Naive B cell (primary cell): ENCODE data around the gene PRR23B. TPM values are rescaled to one million over a fixed set of nuclear protein-coding genes. Genes with fewer than 3 reads are reported as not detected.

ENCODE experiments used
- ATAC-seq, 2 donors: fragments of 150-1000 bp; cut with Tn5 transposase; 2 replicates each; pipeline ENCODE4 v1.10.0; 2021; ENCODE audit warnings: low read depth in 2 of 2, mild to moderate bottlenecking in 2 of 2, moderate library complexity in 2 of 2
- DNase-seq: peaks from one replicate; pipeline ENCODE4 v3.0.0; 2022
- H3K27ac Mint-ChIP-seq, 6 donors: one replicate each; pipeline ENCODE4 v1.8.0; 2020 to 2022; ENCODE audit warnings: mild to moderate bottlenecking in 6 of 6, mixed read lengths in 6 of 6, moderate library complexity in 5 of 6, inconsistent platforms in 2 of 6
- H3K27me3 Mint-ChIP-seq, 3 donors: one replicate each; pipeline ENCODE4 v1.8.0; 2021 to 2022; ENCODE audit warnings: mixed read lengths in 3 of 3, mild to moderate bottlenecking in 1 of 3
- H3K36me3 Mint-ChIP-seq, 2 donors: one replicate each; pipeline ENCODE4 v1.8.0; 2020 to 2022; ENCODE audit warnings: mixed read lengths in 2 of 2, inconsistent platforms in 1 of 2, mild to moderate bottlenecking in 1 of 2
- H3K4me1 Mint-ChIP-seq, 3 donors: one replicate each; pipeline ENCODE4 v1.8.0; 2020 to 2022; ENCODE audit warnings: mixed read lengths in 3 of 3, inconsistent platforms in 1 of 3, mild to moderate bottlenecking in 1 of 3, moderate library complexity in 1 of 3
- H3K4me3 Mint-ChIP-seq, 8 donors: one replicate each; pipeline ENCODE4 v1.8.0; 2020 to 2022; ENCODE audit warnings: mild to moderate bottlenecking in 8 of 8, mixed read lengths in 8 of 8, moderate library complexity in 8 of 8, inconsistent platforms in 2 of 8
- H3K9me3 Mint-ChIP-seq, 7 donors: one replicate each; pipeline ENCODE4 v1.8.0; 2020 to 2022; ENCODE audit warnings: mixed read lengths in 7 of 7, mild to moderate bottlenecking in 5 of 7, inconsistent platforms in 2 of 7, moderate library complexity in 1 of 7
- polyA plus RNA-seq, 6 donors: library from polyadenylated mRNA; unstranded; fragments of 300-500 nt; fragmentation: Illumina TruSeq; gene quantifications; one replicate each; pipeline ENCODE4 v1.2.3, GENCODE V29; 2021; ENCODE audit warnings: low read depth in 6 of 6

PRR23B gene
- polyA plus RNA-seq, 6 donors from 2014 or later = not detected

GRCh38 chr3:139006051-139006716 lies 14.5 kb downstream of the PRR23B start, which contains the start of gene PRR23A:
TSS of gene PRR23A (minus strand) at chr3:139006268. CDS start at chr3:139006268, 0 bp downstream.
- Mint-ChIP-seq H3K4me3 (peak within 1 kb of the TSS in 1 of 8 donors; percentile 35), H3K9me3 (peaks cover 14 to 54% (median 28%) of the 10 kb centered on the region in 7 donors), H3K4me1 (peaks cover 0 to 3% (median 0%) of the 10 kb centered on the region in 3 donors), H3K27ac (no peak within 1 kb of the TSS), H3K36me3 (peaks cover 0 to 19% of the 10 kb centered on the region in 2 donors), H3K27me3 (peaks cover 3 to 17% (median 6%) of the 10 kb centered on the region in 3 donors)
- ATAC-seq = no peak
- no peak for DNase-seq

GRCh38 chr3:139005356-139005993 lies 15.3 kb downstream of the PRR23B start:
- DNase-seq (no peak), ATAC-seq (no peak)
- H3K4me1 Mint-ChIP-seq = peaks cover 0 to 3% (median 0%) of the 10 kb centered on the region in 3 donors
- peaks cover 17 to 52% (median 25%) of the 10 kb centered on the region in 7 donors for H3K9me3 Mint-ChIP-seq
- no peak overlapping the region for H3K4me3 Mint-ChIP-seq
- peaks cover 3 to 21% (median 6%) of the 10 kb centered on the region in 3 donors for H3K27me3 Mint-ChIP-seq
- no peak overlapping the region for H3K27ac Mint-ChIP-seq
- H3K36me3 Mint-ChIP-seq = peaks cover 0 to 24% of the 10 kb centered on the region in 2 donors

GRCh38 chr3:138995706-138996105 lies 25.0 kb downstream of the PRR23B start:
- Mint-ChIP-seq H3K27me3 (peaks cover 10 to 14% (median 12%) of the 10 kb centered on the region in 3 donors), H3K4me3 (no peak overlapping the region)

GRCh38 chr3:138987181-138987580 lies 33.5 kb downstream of the PRR23B start:
- H3K27me3 Mint-ChIP-seq = peaks cover 8 to 18% (median 8%) of the 10 kb centered on the region in 3 donors
- H3K4me1 Mint-ChIP-seq = no peaks in the 10 kb centered on the region
- no peaks in the 10 kb centered on the region for H3K36me3 Mint-ChIP-seq
- H3K9me3 Mint-ChIP-seq = no peaks in the 10 kb centered on the region
- no peak for DNase-seq
- no peak overlapping the region for H3K27ac Mint-ChIP-seq
- ATAC-seq = no peak
- H3K4me3 Mint-ChIP-seq = no peak overlapping the region

More at GRCh38 chr3:138995706-138996105, 25.0 kb downstream of the PRR23B start:
- Mint-ChIP-seq H3K9me3 (peaks cover 0 to 17% (median 4%) of the 10 kb centered on the region in 7 donors), H3K4me1 (no peaks in the 10 kb centered on the region), H3K36me3 (peaks cover 0 to under 1% of the 10 kb centered on the region in 2 donors), H3K27ac (no peak overlapping the region)
- no peak for DNase-seq
- ATAC-seq = no peak

GRCh38 chr3:138985932-138986331 lies 34.8 kb downstream of the PRR23B start:
- Mint-ChIP-seq H3K4me3 (no peak overlapping the region), H3K27ac (no peak overlapping the region), H3K27me3 (peaks cover 8 to 18% (median 9%) of the 10 kb centered on the region in 3 donors), H3K9me3 (no peaks in the 10 kb centered on the region), H3K4me1 (no peaks in the 10 kb centered on the region), H3K36me3 (no peaks in the 10 kb centered on the region)
- no peak for ATAC-seq
- no peak for DNase-seq

- H3K27me3 Mint-ChIP-seq = peaks cover 8 to 26% (median 19%) of the 10 kb centered on the region in 3 donors
- H3K27ac Mint-ChIP-seq = no peak overlapping the region
- no peaks in the 10 kb centered on the region for H3K4me1 Mint-ChIP-seq
- ATAC-seq (no peak), DNase-seq (no peak)
- H3K36me3 Mint-ChIP-seq = no peaks in the 10 kb centered on the region
- H3K9me3 Mint-ChIP-seq = no peaks in the 10 kb centered on the region
- H3K4me3 Mint-ChIP-seq = no peak overlapping the region
Observed at GRCh38 chr3:138984816-138985215, 35.9 kb downstream of the PRR23B start.

GRCh38 chr3:138976047-138976446 lies 44.7 kb downstream of the PRR23B start:
- H3K4me1 Mint-ChIP-seq = no peaks in the 10 kb centered on the region
- DNase-seq (no peak), ATAC-seq (no peak)
- H3K9me3 Mint-ChIP-seq = peaks cover 0 to 4% (median 0%) of the 10 kb centered on the region in 7 donors
- no peak overlapping the region for H3K27ac Mint-ChIP-seq
- peaks cover 20 to 42% (median 29%) of the 10 kb centered on the region in 3 donors for H3K27me3 Mint-ChIP-seq
- H3K4me3 Mint-ChIP-seq = no peak overlapping the region
- no peaks in the 10 kb centered on the region for H3K36me3 Mint-ChIP-seq

GRCh38 chr3:138975351-138975750 lies 45.4 kb downstream of the PRR23B start:
- peaks cover 0 to 4% (median 0%) of the 10 kb centered on the region in 7 donors for H3K9me3 Mint-ChIP-seq
- H3K4me3 Mint-ChIP-seq = no peak overlapping the region
- no peak for DNase-seq
- H3K27me3 Mint-ChIP-seq = peaks cover 23 to 42% (median 33%) of the 10 kb centered on the region in 3 donors
- no peaks in the 10 kb centered on the region for H3K4me1 Mint-ChIP-seq
- ATAC-seq = no peak
- H3K27ac Mint-ChIP-seq = no peak overlapping the region
- H3K36me3 Mint-ChIP-seq = no peaks in the 10 kb centered on the region

GRCh38 chr3:138974462-138974861 lies 46.3 kb downstream of the PRR23B start:
- Mint-ChIP-seq H3K36me3 (no peaks in the 10 kb centered on the region), H3K9me3 (peaks cover 0 to 4% (median 0%) of the 10 kb centered on the region in 7 donors), H3K27me3 (peaks cover 28 to 46% (median 35%) of the 10 kb centered on the region in 3 donors), H3K4me1 (no peaks in the 10 kb centered on the region), H3K4me3 (no peak overlapping the region), H3K27ac (no peak overlapping the region)
- no peak for DNase-seq
- no peak for ATAC-seq

GRCh38 chr3:138972941-138973340 lies 47.8 kb downstream of the PRR23B start:
- Mint-ChIP-seq H3K9me3 (peaks cover 0 to 4% (median 0%) of the 10 kb centered on the region in 7 donors), H3K36me3 (no peaks in the 10 kb centered on the region), H3K4me1 (no peaks in the 10 kb centered on the region), H3K4me3 (no peak overlapping the region), H3K27me3 (peaks cover 30 to 43% (median 38%) of the 10 kb centered on the region in 3 donors), H3K27ac (no peak overlapping the region)
- ATAC-seq = no peak
- no peak for DNase-seq

GRCh38 chr3:138971766-138972320 lies 48.9 kb downstream of the PRR23B start:
- Mint-ChIP-seq H3K27ac (no peak overlapping the region), H3K36me3 (no peaks in the 10 kb centered on the region), H3K4me3 (no peak overlapping the region), H3K27me3 (peaks cover 34 to 48% (median 46%) of the 10 kb centered on the region in 3 donors), H3K4me1 (no peaks in the 10 kb centered on the region), H3K9me3 (peaks cover 0 to 7% (median 3%) of the 10 kb centered on the region in 7 donors)
- ATAC-seq = no peak
- DNase-seq = no peak
